Mammary epithelial cell (primary cell): Measurements from ENCODE around the gene CERKL.

Experiments
- EZH2 ChIP-seq: IDR thresholded peaks from 2 replicates; pipeline ENCODE4 v1.6.1; 2012; ENCODE audit warnings: low read length, inconsistent platforms, borderline replicate concordance
- TF ChIP-seq, protein P1 (sequence below), 2 donors: IDR thresholded peaks in 1 of 2; conservative IDR thresholded peaks in 1 of 2; 2 replicates each; pipeline ENCODE4 v1.5.1; 2011 to 2012; ENCODE audit warnings: inconsistent platforms in 2 of 2, low read length in 2 of 2, mild to moderate bottlenecking in 2 of 2, control low read depth in 1 of 2, low read depth in 1 of 2; ENCODE audit not compliant: insufficient read depth in 1 of 2; ENCODE audit errors: extremely low read depth in 1 of 2

- TF ChIP-seq, protein P1, sequence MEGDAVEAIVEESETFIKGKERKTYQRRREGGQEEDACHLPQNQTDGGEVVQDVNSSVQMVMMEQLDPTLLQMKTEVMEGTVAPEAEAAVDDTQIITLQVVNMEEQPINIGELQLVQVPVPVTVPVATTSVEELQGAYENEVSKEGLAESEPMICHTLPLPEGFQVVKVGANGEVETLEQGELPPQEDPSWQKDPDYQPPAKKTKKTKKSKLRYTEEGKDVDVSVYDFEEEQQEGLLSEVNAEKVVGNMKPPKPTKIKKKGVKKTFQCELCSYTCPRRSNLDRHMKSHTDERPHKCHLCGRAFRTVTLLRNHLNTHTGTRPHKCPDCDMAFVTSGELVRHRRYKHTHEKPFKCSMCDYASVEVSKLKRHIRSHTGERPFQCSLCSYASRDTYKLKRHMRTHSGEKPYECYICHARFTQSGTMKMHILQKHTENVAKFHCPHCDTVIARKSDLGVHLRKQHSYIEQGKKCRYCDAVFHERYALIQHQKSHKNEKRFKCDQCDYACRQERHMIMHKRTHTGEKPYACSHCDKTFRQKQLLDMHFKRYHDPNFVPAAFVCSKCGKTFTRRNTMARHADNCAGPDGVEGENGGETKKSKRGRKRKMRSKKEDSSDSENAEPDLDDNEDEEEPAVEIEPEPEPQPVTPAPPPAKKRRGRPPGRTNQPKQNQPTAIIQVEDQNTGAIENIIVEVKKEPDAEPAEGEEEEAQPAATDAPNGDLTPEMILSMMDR (conservative IDR thresholded peaks at IDR 0.05 in 1 of 2, IDR thresholded peaks at IDR 0.05 in 1 of 2; ENCODE audit: extremely low read depth in 1 of 2, insufficient read depth in 1 of 2, low read depth in 1 of 2, low read length in 2 of 2): no peak
- TF ChIP-seq EZH2: no peak
These were observed 130.9 kb downstream of the CERKL start for GRCh38 chr2:181526014-181526413.
